Measurements from ENCODE around the gene ORC6.

ORC6 gene

DNA sequence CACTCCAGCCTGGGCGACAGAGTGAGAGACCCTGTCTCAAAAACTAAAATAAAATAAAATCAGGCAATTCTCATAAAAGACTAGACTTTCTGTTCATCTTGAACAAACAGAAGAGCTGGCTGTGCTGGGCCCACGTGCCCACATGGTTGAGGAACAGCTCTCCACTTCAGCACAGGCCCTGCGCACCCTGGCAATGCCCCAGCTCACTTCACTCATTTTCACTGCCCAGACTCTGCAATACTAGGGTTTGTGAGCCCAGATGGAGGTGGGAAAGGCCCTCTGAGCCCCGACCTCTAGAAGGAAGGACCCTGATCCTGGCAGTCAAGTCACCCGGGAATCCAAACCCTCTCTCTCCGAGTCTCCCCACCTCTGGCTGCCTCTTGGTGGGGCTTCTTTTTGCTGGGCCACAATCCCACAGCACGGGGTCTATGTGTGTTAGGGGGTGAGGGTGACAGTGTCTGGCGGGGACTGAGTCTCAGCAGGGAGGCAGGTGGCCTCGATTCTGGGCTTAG lies 43.9 kb downstream of the ORC6 start:
- no peak for DNase-seq

DNA sequence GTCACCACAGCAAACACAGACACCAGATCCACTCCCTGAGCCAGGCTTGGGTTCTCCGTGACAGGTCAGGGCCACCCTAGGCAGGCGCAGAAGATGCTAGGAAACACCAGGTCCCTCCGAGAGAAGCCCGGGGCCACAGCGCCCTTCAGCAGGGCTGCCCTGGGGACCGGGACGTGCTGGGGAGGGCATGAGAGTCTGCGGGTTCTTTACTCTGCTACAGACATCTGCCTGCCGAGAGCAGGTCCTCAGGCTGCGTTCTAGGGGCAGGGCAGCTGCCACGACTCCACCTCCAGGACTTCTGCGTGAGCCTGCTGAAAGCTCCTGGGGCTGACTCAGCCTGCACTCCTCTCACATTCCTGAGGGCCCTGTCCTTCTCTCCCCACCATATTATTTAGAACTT lies 47.2 kb downstream of the ORC6 start:
- DNase-seq = no peak

DNA sequence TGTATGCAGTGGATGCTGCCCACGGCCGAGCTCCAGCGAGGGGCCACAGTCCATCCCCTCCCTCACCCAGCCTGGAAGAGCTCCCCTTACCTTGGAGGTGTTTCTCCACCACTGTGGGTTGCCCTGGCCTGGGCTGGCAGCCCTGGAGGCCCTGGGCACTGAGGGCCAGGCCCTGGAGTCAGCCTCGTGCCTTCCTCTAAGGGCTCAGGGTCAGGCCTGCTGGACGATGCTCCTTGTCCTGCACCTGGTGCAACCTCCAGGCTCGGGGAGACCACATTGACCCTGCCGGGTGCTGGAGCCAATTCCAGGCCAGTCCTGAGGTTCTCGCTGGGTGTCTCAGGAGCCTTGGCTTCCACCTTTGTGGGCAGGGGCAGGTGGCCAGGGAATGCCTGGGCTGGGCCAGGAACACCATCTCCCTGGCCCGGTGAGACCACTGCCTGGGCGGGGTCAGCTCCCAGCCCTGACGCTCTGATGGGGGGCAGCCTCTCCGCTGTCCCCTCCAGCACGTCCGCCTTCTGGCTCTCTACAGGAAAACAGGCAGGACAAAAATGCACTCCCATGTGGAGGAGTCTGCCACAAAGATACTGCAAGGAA lies 48.3 kb downstream of the ORC6 start:
- no peak for DNase-seq

DNA sequence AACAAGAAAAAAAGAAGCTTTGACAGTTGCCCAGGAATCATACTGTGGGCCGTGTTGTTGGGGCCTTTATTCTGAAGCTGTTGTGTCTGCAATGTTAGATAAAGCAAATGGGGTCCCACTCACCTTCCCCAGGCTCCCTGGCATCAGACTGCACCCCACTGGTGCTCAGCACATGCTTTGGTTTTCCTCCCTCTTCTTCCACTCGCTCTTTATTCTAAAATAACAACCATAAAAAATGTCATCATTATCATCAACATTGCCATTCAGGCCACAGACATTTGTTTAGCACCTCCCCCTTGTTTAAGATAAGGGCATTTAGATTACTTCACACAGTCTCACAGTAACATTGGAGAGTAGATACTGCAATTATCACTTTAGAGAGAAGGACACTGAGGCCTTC lies 50.5 kb downstream of the ORC6 start:
- no peak for DNase-seq

DNA sequence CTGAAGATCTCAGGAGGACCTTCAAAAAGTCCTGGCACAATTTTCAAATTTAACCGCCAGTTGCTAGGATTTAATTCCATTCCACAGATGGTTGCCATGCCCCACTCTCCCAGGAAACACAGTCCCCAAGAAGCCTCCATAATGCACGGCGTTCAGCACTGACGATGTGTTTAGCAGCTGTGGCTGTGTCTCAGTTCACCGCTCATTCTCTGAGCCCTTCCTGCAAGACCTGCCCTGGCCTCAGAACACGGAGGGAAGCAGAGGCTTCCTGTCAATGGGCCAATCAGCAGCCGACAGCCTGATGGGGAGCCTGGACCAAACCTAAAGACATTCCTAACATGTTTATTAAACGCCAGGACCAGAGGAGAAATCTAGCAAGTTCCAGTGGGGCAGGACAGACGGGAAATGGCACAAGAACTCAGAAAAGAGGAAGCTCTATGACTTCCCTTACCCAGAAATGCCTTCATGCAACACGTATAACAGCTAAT lies 53.8 kb downstream of the ORC6 start:
- no peak for DNase-seq

DNA sequence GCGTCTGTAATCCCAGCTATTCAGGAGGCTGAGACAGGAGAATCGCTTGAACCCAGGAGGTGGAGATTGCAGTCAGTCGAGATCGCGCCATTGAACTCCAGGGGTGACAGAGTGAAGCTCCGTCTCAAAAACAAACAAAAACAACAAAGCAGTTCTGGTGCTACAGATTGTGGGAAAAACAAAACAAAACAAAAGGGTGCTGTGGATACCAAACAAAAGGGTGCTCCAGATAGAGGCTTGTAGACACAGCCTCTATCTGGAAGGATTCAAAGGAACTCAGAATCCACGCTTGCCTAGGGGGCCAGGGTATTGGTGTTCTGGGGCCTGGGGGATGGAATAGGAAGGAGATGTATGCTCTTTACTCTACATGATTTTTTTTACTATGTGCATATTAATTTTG lies 56.2 kb downstream of the ORC6 start:
- peak; percentile 70 for DNase-seq

DNA sequence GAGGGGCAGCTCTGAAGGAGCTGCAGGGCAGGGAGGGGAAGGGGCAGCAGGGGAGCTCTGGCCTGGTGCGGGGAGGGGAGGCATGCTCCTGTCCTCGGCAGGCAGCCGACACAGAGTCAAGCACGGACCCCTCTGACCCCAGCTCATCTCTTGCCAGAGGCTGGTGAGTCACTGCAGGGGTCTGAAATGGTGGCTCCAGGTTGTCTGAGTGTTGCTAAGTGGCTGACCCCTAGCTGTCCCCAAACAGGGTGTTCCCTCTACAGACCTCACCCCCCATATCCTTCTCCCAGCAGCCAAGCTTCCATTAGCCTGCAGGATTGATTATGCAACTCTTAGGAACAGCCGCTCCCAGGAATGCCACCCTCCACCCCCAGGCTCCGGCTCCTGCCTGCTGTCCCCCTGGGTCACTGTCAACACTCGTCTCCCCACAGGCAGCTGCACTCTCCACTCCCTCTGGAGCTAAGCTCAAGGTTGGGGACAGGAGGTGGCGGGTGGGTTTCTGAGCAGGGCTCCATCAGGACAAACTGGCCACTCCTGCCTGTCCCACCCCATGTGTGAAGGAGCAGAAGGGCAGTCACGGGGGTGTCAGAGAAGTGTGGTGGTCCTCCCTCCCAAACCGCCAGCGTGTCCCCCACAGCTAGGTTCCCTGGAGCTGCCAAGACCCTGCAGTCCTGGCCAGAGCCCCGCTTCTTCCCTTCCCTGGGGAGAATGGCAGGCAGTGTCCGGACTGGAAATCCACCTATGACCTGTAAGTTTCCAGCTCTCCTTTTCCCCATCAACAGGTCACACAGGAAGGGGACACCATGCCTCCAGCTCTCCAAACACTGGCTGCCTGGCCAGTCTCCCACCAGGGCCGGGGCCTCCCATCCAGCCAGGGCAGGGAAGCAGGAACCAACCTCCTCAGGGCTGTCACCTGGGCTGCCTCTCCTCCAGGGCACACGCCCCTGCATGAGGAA lies 57.6 kb downstream of the ORC6 start:
- DNase-seq = no peak

All from NCI-H345 (cell line).